H1 (cell line): ENCODE data around the gene PHLPP1. TPM values are rescaled to one million over a fixed set of nuclear protein-coding genes. Genes with fewer than 3 reads are reported as not detected.
A peak's percentile ranks its signal among the peaks of the same experiment; 100 is the strongest.

Experiments
- CHD7 ChIP-seq: fragments of 300-600 bp; sonication (generic); IDR thresholded peaks from 2 replicates; pipeline ENCODE4 v1.7.1; 2012; ENCODE audit warnings: low read length, moderate library complexity, mild to moderate bottlenecking, inconsistent platforms; ENCODE audit not compliant: insufficient replicate concordance
- polyA plus RNA-seq, 7 experiments: library from polyadenylated mRNA; depleted of rRNA in 3 of 7; stranded (reverse) in 5 of 7; unstranded in 2 of 7; fragments of >200 nt in 5 of 7; fragments of 200-250 nt in 2 of 7; gene quantifications; 1 replicate in 5 of 7; 2 replicates in 1 of 7; 4 replicates in 1 of 7; pipeline versions ENCODE4 v1.2.1 to v1.2.3, GENCODE V29; 2011 to 2013; ENCODE audit warnings: missing spikeins in 2 of 7, mixed read lengths in 2 of 7
- total RNA-seq: library from RNA; stranded (reverse); fragmentation: NEBNext Ultra II Directional; extraction: Animal tissue kit (Norgen Biotek cat#: 25700); gene quantifications from 2 replicates; pipeline ENCODE4 v1.2.1, GENCODE V29; 2021

PHLPP1 gene
- total and polyA plus RNA-seq, 2 of the 8 experiments (the other 6 are each of a cell fraction or from before 2014, with no cell fraction given), result 28.0 to 66.3 TPM

- peak; percentile 55 for TF ChIP-seq CHD7
These were observed 26.2 kb downstream of the PHLPP1 start (continued) for GRCh38 chr18:62741584-62741983.
